ENCODE data around the gene SMC2. TPM values are rescaled to one million over a fixed set of nuclear protein-coding genes. Genes with fewer than 3 reads are reported as not detected.

Gene SMC2
- total RNA-seq, 3 donors from 2014 or later = 6.6 to 12.3 (median 9.8) TPM

GRCh38 chr9:104082168-104082567, 11.9 kb upstream of the SMC2 start:
- Histone ChIP-seq H3K4me1 (no peaks in the 10 kb centered on the region), H3K9me3 (peaks cover 0 to 17% of the 10 kb centered on the region in 2 donors), H3K4me3 (no peak overlapping the region), H3K36me3 (no peaks in the 10 kb centered on the region), H3K27me3 (no peaks in the 10 kb centered on the region), H3K27ac (no peak overlapping the region)
- no peak for DNase-seq (ENCODE audit: low spot score in 2 of 2)
- no peak for TF ChIP-seq CTCF (IDR thresholded peaks at IDR 0.05)
- no peak for TF ChIP-seq POLR2AphosphoS5 (IDR thresholded peaks at IDR 0.05)
- no peak for TF ChIP-seq POLR2A (IDR thresholded peaks at IDR 0.05)
- intact Hi-C loops (cut with DNase I; ENCODE audit: low total_unique reads) = no loop called here

- Histone ChIP-seq H3K36me3 (no peaks in the 10 kb centered on the region), H3K4me1 (no peaks in the 10 kb centered on the region), H3K27ac (no peak overlapping the region), H3K9me3 (peaks cover 0 to 11% of the 10 kb centered on the region in 2 donors), H3K27me3 (no peaks in the 10 kb centered on the region), H3K4me3 (no peak overlapping the region)
- DNase-seq (ENCODE audit: low spot score in 2 of 2) = no peak
- TF ChIP-seq POLR2A (IDR thresholded peaks at IDR 0.05) = no peak
- TF ChIP-seq POLR2AphosphoS5 (IDR thresholded peaks at IDR 0.05) = no peak
- TF ChIP-seq CTCF (IDR thresholded peaks at IDR 0.05) = no peak
- intact Hi-C loops (cut with DNase I; ENCODE audit: low total_unique reads) = no loop called here
These were observed 8.6 kb upstream of the SMC2 start for GRCh38 chr9:104085525-104085924.

DNA sequence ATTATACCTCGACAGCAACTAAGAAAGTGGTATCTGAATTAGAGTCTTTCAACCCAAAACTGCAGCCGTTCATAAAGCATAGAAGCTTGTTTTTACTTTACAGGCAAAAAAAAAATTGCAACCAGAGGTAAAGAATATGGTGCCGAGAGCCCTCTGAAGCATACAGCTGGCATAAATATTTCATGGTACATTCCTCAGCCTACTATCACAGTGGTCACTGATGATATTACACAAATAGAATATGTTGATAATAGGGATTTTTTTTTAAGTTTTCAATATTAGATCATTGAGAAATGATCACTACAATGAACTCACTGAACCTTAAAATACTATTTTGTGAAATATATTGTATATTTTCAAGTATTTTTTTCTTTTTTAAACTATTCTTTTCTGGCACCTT, 6.2 kb upstream of the SMC2 start:
- no peak overlapping the region for H3K4me3 ChIP-seq
- no peak for DNase-seq (ENCODE audit: low spot score in 2 of 2)
- H3K27ac ChIP-seq = no peak overlapping the region
- intact Hi-C loops (cut with DNase I; ENCODE audit: low total_unique reads) = no loop called here
- no peaks in the 10 kb centered on the region for H3K9me3 ChIP-seq
- TF ChIP-seq POLR2A (IDR thresholded peaks at IDR 0.05) (no peak), CTCF (IDR thresholded peaks at IDR 0.05) (no peak), POLR2AphosphoS5 (IDR thresholded peaks at IDR 0.05) (no peak)
- no peaks in the 10 kb centered on the region for H3K36me3 ChIP-seq
- H3K4me1 ChIP-seq = no peaks in the 10 kb centered on the region
- H3K27me3 ChIP-seq = no peaks in the 10 kb centered on the region

DNA sequence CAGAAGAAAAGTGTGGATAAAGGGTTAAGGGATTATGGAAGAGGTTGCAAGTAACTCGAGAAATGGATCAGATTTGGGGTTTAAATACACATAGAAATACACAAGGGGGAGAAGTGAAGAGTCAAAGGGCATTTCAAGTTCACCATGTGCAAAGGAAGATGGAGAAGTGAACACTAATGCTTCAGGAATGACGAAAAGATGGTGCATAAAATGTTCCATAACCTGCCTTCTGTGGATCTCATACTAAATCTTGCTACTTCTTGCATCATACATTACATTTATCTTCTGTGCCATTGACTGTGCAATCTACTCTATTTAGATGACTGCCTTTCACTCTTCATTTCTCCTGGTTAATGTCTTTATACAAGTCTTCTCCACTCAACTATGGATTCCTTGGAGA, 5.7 kb upstream of the SMC2 start:
- no peaks in the 10 kb centered on the region for H3K27me3 ChIP-seq
- intact Hi-C loops (cut with DNase I; ENCODE audit: low total_unique reads) = no loop called here
- no peak overlapping the region for H3K27ac ChIP-seq
- no peaks in the 10 kb centered on the region for H3K36me3 ChIP-seq
- H3K4me1 ChIP-seq = no peaks in the 10 kb centered on the region
- no peaks in the 10 kb centered on the region for H3K9me3 ChIP-seq
- TF ChIP-seq POLR2AphosphoS5 (IDR thresholded peaks at IDR 0.05) = no peak
- no peak for TF ChIP-seq POLR2A (IDR thresholded peaks at IDR 0.05)
- TF ChIP-seq CTCF (IDR thresholded peaks at IDR 0.05) = no peak
- DNase-seq (ENCODE audit: low spot score in 2 of 2) = no peak
- H3K4me3 ChIP-seq = no peak overlapping the region

- intact Hi-C loops (cut with DNase I; ENCODE audit: low total_unique reads) = no loop called here
- Histone ChIP-seq H3K36me3 (no peaks in the 10 kb centered on the region), H3K9me3 (no peaks in the 10 kb centered on the region), H3K27me3 (no peaks in the 10 kb centered on the region), H3K27ac (no peak overlapping the region), H3K4me1 (no peaks in the 10 kb centered on the region), H3K4me3 (no peak overlapping the region)
- no peak for TF ChIP-seq POLR2AphosphoS5 (IDR thresholded peaks at IDR 0.05)
- no peak for TF ChIP-seq CTCF (IDR thresholded peaks at IDR 0.05)
- no peak for TF ChIP-seq POLR2A (IDR thresholded peaks at IDR 0.05)
- DNase-seq (ENCODE audit: low spot score in 2 of 2) = no peak
These were observed 3.5 kb upstream of the SMC2 start for GRCh38 chr9:104090578-104090977.
